ENCODE data around the gene SYNGR1.
"Not testable (repeated sequence)": the region's sequence is repeated elsewhere in the genome, so short reads cannot be mapped to it uniquely, and the experiment has no call there.

Gene SYNGR1

GRCh38 chr22:39325392-39325932 is 24.3 kb upstream of the SYNGR1 start:
- no peak for TF ChIP-seq CTCF (IDR thresholded peaks at IDR 0.05; ENCODE audit: borderline replicate concordance, control extremely low read depth, extremely low read depth, insufficient read depth, missing control alignments)
- in situ Hi-C loops (cut with MboI; ENCODE audit: low sequenced_read_pairs, unreplicated experiment), result no loop called here
- DNase-seq (ENCODE audit: low spot score), result no peak

- TF ChIP-seq CTCF (IDR thresholded peaks at IDR 0.05; ENCODE audit: borderline replicate concordance, control extremely low read depth, extremely low read depth, insufficient read depth, missing control alignments), result no peak
- DNase-seq (ENCODE audit: low spot score), result no peak
- in situ Hi-C loops (cut with MboI; ENCODE audit: low sequenced_read_pairs, unreplicated experiment), result no loop called here
Measured at GRCh38 chr22:39327995-39328754, 21.6 kb upstream of the SYNGR1 start.

- DNase-seq (ENCODE audit: low spot score); in situ Hi-C loops (cut with MboI; ENCODE audit: low sequenced_read_pairs, unreplicated experiment): not testable (repeated sequence)
Measured at GRCh38 chr22:39330553-39330952, 19.2 kb upstream of the SYNGR1 start.

GRCh38 chr22:39332441-39333064 is 17.2 kb upstream of the SYNGR1 start:
- in situ Hi-C loops (cut with MboI; ENCODE audit: low sequenced_read_pairs, unreplicated experiment), result no loop called here
- no peak for TF ChIP-seq CTCF (IDR thresholded peaks at IDR 0.05; ENCODE audit: borderline replicate concordance, control extremely low read depth, extremely low read depth, insufficient read depth, missing control alignments)
- DNase-seq (ENCODE audit: low spot score), result no peak

- no peak for DNase-seq (ENCODE audit: low spot score)
- in situ Hi-C loops (cut with MboI; ENCODE audit: low sequenced_read_pairs, unreplicated experiment), result no loop called here
Measured at GRCh38 chr22:39336411-39336810, 13.4 kb upstream of the SYNGR1 start.

GRCh38 chr22:39339775-39340174 is 10.0 kb upstream of the SYNGR1 start:
- in situ Hi-C loops (cut with MboI; ENCODE audit: low sequenced_read_pairs, unreplicated experiment); DNase-seq (ENCODE audit: low spot score): not testable (repeated sequence)

More at GRCh38 chr22:39336411-39336810, 13.4 kb upstream of the SYNGR1 start:
- no peak for TF ChIP-seq CTCF (IDR thresholded peaks at IDR 0.05; ENCODE audit: borderline replicate concordance, control extremely low read depth, extremely low read depth, insufficient read depth, missing control alignments)

- no peak for DNase-seq (ENCODE audit: low spot score)
- TF ChIP-seq CTCF (IDR thresholded peaks at IDR 0.05; ENCODE audit: borderline replicate concordance, control extremely low read depth, extremely low read depth, insufficient read depth, missing control alignments), result no peak
- in situ Hi-C loops (cut with MboI; ENCODE audit: low sequenced_read_pairs, unreplicated experiment), result no loop called here
Measured at GRCh38 chr22:39341179-39341578, 8.6 kb upstream of the SYNGR1 start.
